RKO (cell line): Measurements from ENCODE around the gene IL2RA.

Experiments
- DNase-seq: peaks from one replicate; pipeline ENCODE4 v3.0.0-alpha.2; 2016; ENCODE audit warnings: low spot score

Gene IL2RA

DNA sequence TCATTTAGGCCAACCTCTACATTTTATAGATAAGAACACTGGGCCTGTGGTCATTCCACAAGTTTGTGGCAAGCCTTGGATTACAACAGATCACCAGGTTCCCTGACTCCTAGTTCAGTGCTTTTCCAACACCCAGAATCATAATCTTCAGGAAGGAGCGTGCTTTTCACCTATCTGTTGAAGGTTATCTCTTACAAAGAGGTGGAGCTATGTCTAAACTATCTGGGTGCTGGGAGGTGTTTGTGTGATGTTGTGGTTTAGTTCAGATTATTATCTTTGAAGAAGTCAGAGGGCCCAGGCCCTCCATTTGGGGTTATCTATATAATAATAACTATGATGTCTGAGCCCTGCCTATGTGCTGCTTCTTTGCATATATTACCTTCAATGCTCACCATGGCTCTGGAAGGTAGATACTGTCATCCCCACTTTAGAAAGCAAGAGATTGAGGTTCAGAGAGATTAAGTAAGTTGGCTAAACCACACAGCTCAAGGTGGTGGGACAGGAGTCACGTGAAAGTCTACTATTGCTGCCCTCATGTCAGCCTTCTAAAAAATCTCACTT is 24.0 kb downstream of the IL2RA start:
- no peak for DNase-seq

GRCh38 chr10:6037422-6037821 is 24.7 kb downstream of the IL2RA start:
- no peak for DNase-seq

- no peak for DNase-seq
These were observed 25.3 kb downstream of the IL2RA start for GRCh38 chr10:6036861-6037321.

DNA sequence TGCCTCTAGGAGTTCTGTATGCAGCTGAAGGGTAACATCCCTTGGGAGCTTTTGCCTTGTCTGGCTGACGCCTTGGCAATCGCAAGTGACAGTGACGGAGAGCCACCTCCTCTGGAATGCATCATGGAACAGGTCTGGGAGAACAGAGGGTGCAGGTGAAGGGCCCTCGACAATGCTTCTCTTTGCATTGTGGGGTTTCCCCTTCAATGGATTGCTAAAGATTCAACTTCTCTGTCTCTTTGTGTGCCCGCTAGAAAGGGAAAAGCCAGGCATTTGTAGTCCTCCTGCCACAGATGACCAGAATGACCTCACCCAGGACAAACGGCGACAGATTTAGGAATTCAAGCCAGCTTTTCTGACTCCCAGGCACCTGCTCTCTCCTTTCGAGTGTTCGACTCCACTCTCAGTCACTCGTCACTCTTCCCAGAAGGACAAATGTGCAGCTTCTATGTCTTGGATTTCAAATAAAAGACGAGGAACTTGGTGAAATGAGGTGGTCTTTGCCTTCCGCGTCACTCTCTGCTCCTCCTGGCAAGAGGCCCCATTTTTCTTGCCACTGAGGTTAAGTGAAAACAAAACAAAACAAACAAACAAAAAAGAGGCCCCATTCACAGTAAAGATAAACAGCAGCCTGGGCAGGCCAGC is 26.1 kb downstream of the IL2RA start:
- DNase-seq = no peak

DNA sequence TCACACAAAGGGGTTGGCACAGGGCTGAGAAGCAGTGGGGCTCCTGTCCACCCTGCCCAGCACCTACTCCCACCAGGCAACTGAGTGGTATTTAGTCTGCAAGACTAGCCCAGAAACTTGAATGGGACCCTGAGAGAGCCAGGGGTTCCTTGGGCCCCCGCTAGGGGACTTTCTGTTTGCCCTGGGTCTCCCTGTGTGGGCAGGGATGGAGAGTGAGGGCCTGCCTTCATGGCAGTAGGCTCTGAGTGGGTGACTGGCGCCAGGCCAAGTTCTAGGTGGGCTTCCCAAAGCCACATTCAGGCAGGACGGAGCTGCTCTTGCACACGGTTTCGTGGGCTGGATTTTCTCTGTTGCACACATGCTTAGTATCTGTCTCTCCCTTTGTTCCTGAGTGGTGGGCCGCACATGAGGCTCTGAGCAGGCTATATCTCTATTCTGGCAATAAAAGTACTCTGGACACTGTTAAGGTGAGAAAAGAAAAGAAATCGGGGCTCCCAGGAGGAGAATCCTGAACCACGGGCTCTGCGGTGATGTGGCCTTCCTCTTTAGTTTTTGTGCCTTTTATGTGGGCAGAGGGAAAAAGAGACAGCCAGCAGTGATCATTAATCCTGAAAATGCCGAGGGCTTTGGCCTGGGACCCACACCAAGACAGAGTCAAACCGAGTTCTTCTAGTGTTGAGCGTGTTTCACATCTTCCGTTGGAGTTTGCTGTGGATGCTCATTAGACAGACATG is 26.9 kb downstream of the IL2RA start:
- DNase-seq = no peak

GRCh38 chr10:6034371-6034770 is 27.8 kb downstream of the IL2RA start:
- no peak for DNase-seq

- DNase-seq = peak; percentile 22
These were observed 28.2 kb downstream of the IL2RA start for GRCh38 chr10:6033954-6034353.

GRCh38 chr10:6030940-6031339 is 31.2 kb downstream of the IL2RA start:
- no peak for DNase-seq

DNA sequence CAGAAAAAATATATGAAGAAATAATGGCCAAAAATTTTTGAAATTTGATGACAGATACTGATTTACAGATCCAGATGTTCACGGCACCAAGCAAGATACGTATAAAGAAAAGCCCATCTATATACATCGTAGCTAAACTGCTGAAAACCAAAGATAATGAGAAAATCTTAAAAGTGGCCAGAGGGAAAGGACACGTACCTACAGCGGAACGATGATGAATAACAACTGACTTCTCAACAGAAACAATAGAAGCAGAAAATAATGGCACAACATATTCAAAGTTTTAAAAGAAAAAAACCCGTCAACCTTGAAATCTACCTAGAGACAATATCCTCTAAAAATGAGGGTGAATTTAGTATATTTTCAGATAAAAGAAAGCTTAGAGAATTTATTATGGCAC is 31.9 kb downstream of the IL2RA start:
- DNase-seq = no peak

GRCh38 chr10:6027929-6028328 is 34.2 kb downstream of the IL2RA start:
- DNase-seq = no peak

DNA sequence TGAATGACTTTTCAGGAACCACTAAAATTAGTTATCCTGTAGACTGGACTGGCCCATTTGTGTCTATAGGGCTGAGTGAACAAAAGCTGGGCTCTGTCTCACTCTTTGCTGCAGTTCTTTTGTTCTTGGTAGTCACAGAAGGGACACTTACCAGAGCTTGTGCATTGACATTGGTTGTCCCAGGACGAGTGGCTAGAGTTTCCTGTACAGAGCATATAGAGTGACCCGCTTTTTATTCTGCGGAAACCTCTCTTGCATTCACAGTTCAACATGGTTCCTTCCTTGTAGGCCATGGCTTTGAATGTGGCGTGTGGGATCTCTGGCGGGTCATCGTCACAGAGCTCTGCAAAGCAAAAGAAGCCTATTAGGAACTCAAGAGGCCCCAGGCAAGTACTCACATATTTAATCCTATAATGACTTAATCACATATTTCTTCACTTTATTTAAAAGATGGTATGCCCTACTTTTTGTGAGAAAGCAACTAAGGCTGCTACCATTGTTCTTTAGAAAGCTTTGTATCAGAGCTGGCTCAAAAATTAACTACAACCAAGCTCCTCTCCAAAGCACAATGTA is 36.4 kb downstream of the IL2RA start:
- DNase-seq = no peak

DNA sequence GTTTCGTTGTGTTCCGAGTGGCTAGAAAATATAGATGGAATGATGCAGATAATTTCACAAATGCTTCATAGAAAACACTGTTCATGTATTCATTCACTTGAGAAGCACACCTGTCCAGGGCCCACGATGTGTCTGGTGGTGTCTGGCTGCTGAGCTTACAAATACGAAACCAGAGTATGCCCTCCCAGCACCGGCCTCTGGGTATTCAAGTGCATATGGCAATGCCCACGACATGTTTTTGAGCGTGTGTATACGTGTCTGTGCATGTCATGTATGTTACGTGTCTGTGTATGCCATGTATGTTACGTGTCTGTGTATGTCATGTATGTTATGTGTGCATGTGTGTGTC is 37.9 kb downstream of the IL2RA start:
- DNase-seq = no peak

DNA sequence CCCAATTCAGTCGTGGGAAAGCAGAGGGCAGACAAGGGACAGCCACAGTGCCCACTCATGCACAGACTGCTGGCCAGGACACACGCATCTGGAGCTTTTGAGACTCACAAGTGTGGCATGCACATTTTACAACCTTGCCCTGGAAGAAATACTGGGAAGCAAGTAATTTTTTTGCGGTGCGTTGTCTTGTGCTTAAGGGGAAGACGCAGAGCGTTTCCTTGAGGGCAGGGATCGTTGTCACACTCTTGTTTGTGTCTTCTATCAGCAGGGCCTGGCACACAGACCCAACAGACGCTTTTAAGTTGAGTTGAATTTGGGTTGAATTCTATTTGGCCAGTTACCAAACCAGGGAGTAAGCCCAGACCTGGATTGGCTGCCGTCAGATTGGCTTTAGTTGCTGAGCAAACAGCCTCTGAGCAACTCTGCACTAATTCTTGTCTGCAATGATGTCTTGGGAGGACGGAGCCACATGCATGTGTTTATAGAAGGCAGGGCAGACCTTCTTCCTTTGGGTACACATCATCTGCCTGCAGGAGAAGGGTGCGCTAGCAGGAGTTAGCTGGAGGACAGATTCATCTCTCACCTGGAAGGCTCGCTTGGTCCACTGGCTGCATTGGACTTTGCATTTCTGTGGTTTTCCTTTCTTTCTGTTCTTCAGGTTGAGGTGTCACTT is 38.4 kb downstream of the IL2RA start:
- no peak for DNase-seq

- DNase-seq = no peak
These were observed 39.5 kb downstream of the IL2RA start for GRCh38 chr10:6022660-6023059.

DNA sequence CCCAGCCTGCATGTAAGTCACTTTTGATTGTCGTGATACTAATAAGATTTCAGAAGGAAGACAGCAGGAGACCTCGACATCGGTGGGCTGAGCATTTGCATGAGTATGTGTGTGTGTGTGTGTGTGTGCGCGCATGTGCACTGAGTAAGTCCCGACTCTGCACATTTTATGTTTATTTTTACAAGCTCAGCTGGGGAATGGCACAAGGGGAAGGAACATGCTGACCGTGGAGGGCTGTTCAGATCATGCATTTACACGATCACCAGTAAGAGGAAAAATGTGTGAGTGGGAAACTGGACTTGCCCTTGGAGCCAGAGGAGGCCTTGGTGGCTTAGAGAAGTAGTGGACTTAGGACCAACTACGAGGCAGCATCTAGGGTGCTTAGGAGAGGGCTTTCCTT is 41.3 kb downstream of the IL2RA start:
- DNase-seq = no peak

- no peak for DNase-seq
These were observed 42.4 kb downstream of the IL2RA start for GRCh38 chr10:6019796-6020195.

- DNase-seq = no peak
These were observed 43.0 kb downstream of the IL2RA start for GRCh38 chr10:6019010-6019782.

GRCh38 chr10:6018422-6018821 is 43.7 kb downstream of the IL2RA start:
- DNase-seq = no peak

GRCh38 chr10:6017781-6018354 is 44.3 kb downstream of the IL2RA start:
- no peak for DNase-seq

GRCh38 chr10:6014241-6014761 is 47.9 kb downstream of the IL2RA start:
- peak; percentile 71 for DNase-seq
